Tibial nerve (tissue), 3 donors: Measurements from ENCODE around the gene CLEC4E.

Experiments used
- EP300 ChIP-seq, 2 donors: sonication (generic); formaldehyde crosslinking; IDR thresholded peaks; one replicate each; pipeline ENCODE4 v1.6.1; 2017; ENCODE audit warnings: antibody characterized with exemption in 2 of 2, mild to moderate bottlenecking in 1 of 2
- POLR2A ChIP-seq, 2 donors: fragments of 450-650 bp; IDR thresholded peaks; one replicate each; pipeline ENCODE4 v1.6.1; 2017; ENCODE audit warnings: antibody characterized with exemption in 2 of 2, mild to moderate bottlenecking in 2 of 2, moderate library complexity in 2 of 2

- no peak for TF ChIP-seq EP300 (IDR thresholded peaks at IDR 0.05)
- no peak for TF ChIP-seq POLR2A (IDR thresholded peaks at IDR 0.05)
Observed at GRCh38 chr12:8562310-8562709, 21.6 kb upstream of the CLEC4E start.
